ENCODE measurements around the gene C1QB. TPM values are rescaled to one million over a fixed set of nuclear protein-coding genes. Genes with fewer than 3 reads are reported as not detected.

The C1QB gene
- total and polyA plus RNA-seq, 9 of the 15 experiments (the other 6 are each of a cell fraction or from before 2014, with no cell fraction given): 0.55 TPM; not detected in 8

DNA sequence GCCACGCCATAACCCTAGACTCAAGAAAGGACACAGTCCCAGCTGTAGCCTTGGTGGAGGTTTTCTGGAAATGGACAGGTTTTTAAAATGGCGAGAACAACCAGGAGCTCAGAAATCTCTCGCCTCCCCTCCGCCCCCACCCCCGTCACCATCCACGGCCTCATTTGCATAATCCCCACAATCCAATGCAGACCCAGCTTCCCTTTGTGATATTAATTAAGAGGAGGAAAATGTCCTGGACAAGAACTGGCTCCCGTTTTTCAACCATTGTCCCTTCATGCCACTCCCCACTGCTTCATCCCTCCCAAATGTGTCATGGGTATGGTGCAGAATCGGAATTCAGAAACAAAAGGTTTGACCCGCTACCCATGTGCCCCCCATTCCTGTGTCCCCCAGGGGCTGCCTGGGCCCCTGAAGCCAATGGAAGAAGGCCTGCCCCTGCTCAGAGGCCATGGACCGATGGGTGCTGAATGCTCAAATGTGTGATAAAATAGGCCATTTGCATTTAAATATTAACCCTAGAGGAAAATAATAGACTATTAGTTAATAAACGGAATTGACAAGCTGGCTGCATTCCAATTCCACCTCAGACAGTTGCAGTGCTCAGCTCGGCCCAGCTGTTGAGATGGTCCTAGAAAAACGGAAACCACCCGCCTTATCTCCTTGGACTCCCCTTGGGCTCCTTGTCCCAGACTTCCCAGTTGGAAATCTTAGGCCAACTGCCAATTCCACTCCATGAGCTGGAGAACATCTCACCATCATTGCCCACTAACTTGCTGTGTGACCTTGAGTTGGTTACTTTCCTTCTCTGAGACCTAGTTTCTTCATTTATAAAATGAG is 46.9 kb downstream of the C1QB start:
- CTCF ChIA-PET (ENCODE audit: low intra/inter-chr PET ratio): interaction anchor here (0.6 kb wide), 1 partner anchor 482 kb away, joined by 4 read pairs; no protein-coding TSS in a partner anchor
- in situ Hi-C loops (cut with MboI): no loop called here

More for the DNA sequence above, 46.9 kb downstream of the C1QB start:
- ATAC-seq (peak; percentile 62; the same call in 1 of the 3 replicates), FAIRE-seq (peak; percentile 29), DNase-seq (ENCODE audit: extremely low read depth in 1 of 4, low spot score in 3 of 4) (peak in 1 of 4 experiments; percentile 50)
- Histone ChIP-seq H3K9ac (ENCODE audit: insufficient read depth in 1 of 2, low read depth in 2 of 2, low read length in 2 of 2) (peak overlapping the region in 1 of 2 experiments; percentile 70; a peak in 1 of 4 replicates), H3K27me3 (ENCODE audit: control insufficient read depth in 2 of 2, insufficient read depth in 2 of 2, low read length in 2 of 2) (peaks cover 2 to 14% of the 10 kb centered on the region in 2 experiments; a peak in 3 of 5 replicates), H3K9me1 (ENCODE audit: control insufficient read depth, insufficient read depth, low read length) (no peaks in the 10 kb centered on the region), H3K4me2 (ENCODE audit: insufficient read depth, low read length) (peak overlapping the region; percentile 5; the same call in 1 of the 2 replicates), H3K27ac (ENCODE audit: extremely low read depth, low read depth, low read length) (no peak overlapping the region), H4K20me1 (replicated peaks; ENCODE audit: control insufficient read depth, insufficient read depth, low read length) (peaks cover 8% of the 10 kb centered on the region; the same call in 1 of the 2 replicates), H3K36me3 (ENCODE audit: control insufficient read depth, insufficient read depth, low read length) (no peaks in the 10 kb centered on the region), H3K4me1 (replicated peaks in 1 of 2; ENCODE audit: control insufficient read depth in 2 of 2, insufficient read depth in 2 of 2, low read length in 2 of 2) (no peaks in the 10 kb centered on the region; a peak in 2 of 5 replicates), H3K79me2 (ENCODE audit: control insufficient read depth, insufficient read depth, low read length) (no peaks in the 10 kb centered on the region), H3K9me3 (replicated peaks; ENCODE audit: control insufficient read depth, insufficient read depth, low read depth, low read length) (no peaks in the 10 kb centered on the region), H2AFZ (ENCODE audit: low read depth, low read length) (peak overlapping the region; percentile 42), H3K4me3 (no peak overlapping the region)
- POLR2A ChIA-PET: interaction anchor here (0.6 to 1.0 kb wide), 2 partner anchors 11 to 125 kb away, joined by 4 read pairs; no protein-coding TSS in a partner anchor
- BruUV-seq (replicated peaks): no TSS peak
- 8% methylated on average over 10 of the region's 14 CpGs for WGBS (ENCODE audit: insufficient coverage, low coverage, missing lambda C conversion rate)
- TF ChIP-seq ZFP36 (IDR thresholded peaks at IDR 0.05; ENCODE audit: low read depth, low read length, partially characterized antibody) (peak; percentile 34), PML (IDR thresholded peaks at IDR 0.05; ENCODE audit: low read length) (no peak), NFIC (IDR thresholded peaks at IDR 0.05) (0 out of 2 replicates have a peak, but pooled peaks have one; percentile 40), RFX1 (IDR thresholded peaks at IDR 0.05) (no peak), CHD4 (IDR thresholded peaks at IDR 0.05; ENCODE audit: insufficient read depth, insufficient replicate concordance, low read depth, low read length, poor library complexity, severe bottlenecking) (no peak)
- intact Hi-C loops (cut with micrococcal nuclease): loop anchor here (5.0 kb wide), 1 partner anchor 187 kb away; no protein-coding TSS in a partner anchor

Data from K562 (cell line).